Ishikawa (cell line): ENCODE results near the gene CSE1L.

Source experiments
- FOXM1 ChIP-seq: IDR thresholded peaks from 2 replicates; pipeline ENCODE4 v1.6.1; 2012; ENCODE audit warnings: low read depth, borderline replicate concordance
- TAF1 ChIP-seq: IDR thresholded peaks from 2 replicates; pipeline ENCODE4 v1.6.1; 2012; ENCODE audit warnings: low read depth, mild to moderate bottlenecking
- TCF12 ChIP-seq: IDR thresholded peaks from 2 replicates; pipeline ENCODE4 v1.6.1; 2012; ENCODE audit warnings: low read depth
- YY1 ChIP-seq: IDR thresholded peaks from 2 replicates; pipeline ENCODE4 v1.6.1; 2012; ENCODE audit warnings: low read depth
- TF ChIP-seq, protein P1 (sequence below): IDR thresholded peaks from 2 replicates; pipeline ENCODE4 v1.6.1; 2012

DNA sequence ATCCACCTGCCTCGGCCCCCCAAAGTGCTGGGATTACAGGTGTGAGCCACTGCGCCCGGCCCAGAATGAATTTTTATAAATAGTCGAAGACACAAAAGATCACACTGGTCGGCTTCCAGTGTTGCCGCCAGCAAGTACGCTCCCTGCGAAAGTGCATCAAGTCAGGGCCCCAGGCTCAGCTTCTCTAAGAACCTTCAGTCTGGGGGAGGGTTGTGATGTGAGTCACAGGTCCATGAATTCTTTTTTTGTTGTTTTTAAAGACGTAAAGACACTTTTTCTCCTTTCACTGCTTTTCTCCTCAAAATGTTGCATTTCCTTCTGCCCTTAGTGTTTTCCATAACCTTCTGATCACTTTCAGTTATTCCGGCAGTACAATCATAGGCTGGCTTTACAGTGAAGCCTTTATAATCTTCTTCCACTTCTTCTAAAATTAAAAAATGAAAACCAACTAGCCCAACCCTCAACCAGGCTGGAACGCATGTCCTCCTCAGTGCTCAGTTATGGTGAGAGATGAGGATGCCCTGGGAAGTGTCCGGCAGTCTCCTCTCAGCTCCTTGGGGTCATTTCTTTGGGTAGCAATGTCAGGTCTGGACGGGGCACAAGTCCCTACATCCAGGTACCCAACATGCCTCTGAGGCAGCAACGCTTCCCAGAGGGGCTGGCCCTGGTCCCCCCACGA is 66.6 kb downstream of the CSE1L start:
- TF ChIP-seq, protein P1, sequence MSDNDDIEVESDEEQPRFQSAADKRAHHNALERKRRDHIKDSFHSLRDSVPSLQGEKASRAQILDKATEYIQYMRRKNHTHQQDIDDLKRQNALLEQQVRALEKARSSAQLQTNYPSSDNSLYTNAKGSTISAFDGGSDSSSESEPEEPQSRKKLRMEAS: no peak
- TF ChIP-seq FOXM1: no peak
- no peak for TF ChIP-seq TCF12
- TF ChIP-seq YY1: no peak
- TF ChIP-seq TAF1: no peak
